Mesodermal cell (in vitro differentiated cells): ENCODE measurements around the gene DLST.

ENCODE experiments used
- H3K27ac ChIP-seq: 2 replicates; pipeline ENCODE4 v1.7.0; 2013; ENCODE audit warnings: mild to moderate bottlenecking, low read depth, low read length, moderate library complexity; ENCODE audit not compliant: severe bottlenecking
- H3K36me3 ChIP-seq: 2 replicates; pipeline ENCODE4 v1.7.1; 2013; ENCODE audit warnings: mild to moderate bottlenecking, low read length, moderate library complexity; ENCODE audit not compliant: control insufficient read depth, insufficient read depth
- H3K4me1 ChIP-seq: one replicate; pipeline ENCODE4 v1.7.1; 2013; ENCODE audit warnings: mild to moderate bottlenecking, low read length; ENCODE audit not compliant: insufficient read depth, control insufficient read depth, poor library complexity, severe bottlenecking
- H3K4me3 ChIP-seq: 2 replicates; pipeline ENCODE4 v1.7.0; 2013; ENCODE audit warnings: low read length, control low read depth, mild to moderate bottlenecking; ENCODE audit not compliant: insufficient read depth, poor library complexity, severe bottlenecking; ENCODE audit errors: extremely low read depth
- H3K9me3 ChIP-seq: 2 replicates; pipeline ENCODE4 v1.7.1; 2013; ENCODE audit warnings: mild to moderate bottlenecking, low read length, moderate library complexity; ENCODE audit not compliant: control insufficient read depth
- WGBS, 2 experiments: methylation state at CpG; one replicate each; pipeline ENCODE4 v1.1.5; 2013; ENCODE audit warnings: missing lambda C conversion rate in 2 of 2; ENCODE audit not compliant: insufficient coverage in 2 of 2; 5-methylcytosine and 5-hydroxymethylcytosine counted together

The DLST gene

GRCh38 chr14:74879427-74880182 lies 2.1 kb upstream of the DLST start:
- Histone ChIP-seq H3K9me3 (no peaks in the 10 kb centered on the region), H3K4me3 (no peak overlapping the region), H3K4me1 (peaks cover 16% of the 10 kb centered on the region), H3K27ac (no peak overlapping the region), H3K36me3 (peaks cover 12% of the 10 kb centered on the region)
- no CpG with 5 or more reads among the region's 3 CpGs for WGBS, 2 experiments

DNA sequence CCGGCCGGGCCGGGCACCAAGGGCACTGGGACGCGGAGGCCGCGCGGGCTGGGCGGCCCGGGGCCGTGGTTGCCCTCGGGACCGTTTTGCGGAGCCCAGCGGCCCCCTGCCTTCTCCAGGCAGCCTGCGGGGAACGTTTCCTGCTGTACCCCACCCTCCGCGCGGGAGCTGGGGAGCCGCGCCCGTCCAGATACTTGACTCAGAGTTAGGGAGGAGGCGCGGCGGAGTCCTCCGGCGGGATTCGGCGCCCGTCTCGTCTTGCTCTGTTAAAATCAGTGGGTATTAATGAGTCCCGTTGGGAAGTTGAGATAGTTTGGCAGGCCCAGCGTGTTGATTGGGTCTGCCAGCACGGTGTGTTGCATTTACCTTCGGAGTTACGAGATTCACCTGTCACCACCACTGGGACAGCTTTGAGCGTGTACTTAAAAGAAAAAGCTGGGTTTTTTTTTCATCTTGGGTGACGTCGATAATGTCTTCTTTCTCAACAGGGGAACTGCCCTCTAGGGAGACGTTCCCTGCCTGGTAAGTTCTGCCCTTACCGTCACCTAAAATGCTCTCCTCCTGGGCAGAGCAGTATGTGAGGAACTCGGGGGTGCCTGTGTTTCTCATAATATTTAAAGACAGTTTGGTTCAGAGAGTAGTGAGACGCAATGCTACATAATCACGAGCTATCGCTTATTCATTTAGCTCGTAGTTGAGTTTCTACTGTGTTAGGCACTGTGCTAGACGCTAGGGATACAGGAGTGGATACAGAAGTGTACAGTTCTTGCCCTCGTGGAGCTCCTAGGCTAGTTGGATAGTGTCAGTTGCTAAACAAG lies 596 bp downstream of the DLST start:
- H3K4me1 ChIP-seq, result peaks cover 30% of the 10 kb centered on the region
- 5% methylated on average over 30 to 40 of the region's 49 CpGs for WGBS, 2 experiments
- H3K27ac ChIP-seq, result peak overlapping the region; percentile 83
- peaks cover 34% of the 10 kb centered on the region for H3K36me3 ChIP-seq
- no peaks in the 10 kb centered on the region for H3K9me3 ChIP-seq
- H3K4me3 ChIP-seq, result peak overlapping the region; percentile 95

- peaks cover 38% of the 10 kb centered on the region for H3K4me1 ChIP-seq
- no peak overlapping the region for H3K27ac ChIP-seq
- 50 to 100% methylated on average over 1 of the region's 3 CpGs for WGBS, 2 experiments
- H3K36me3 ChIP-seq, result peaks cover 66% of the 10 kb centered on the region
- H3K4me3 ChIP-seq, result no peak overlapping the region
- H3K9me3 ChIP-seq, result no peaks in the 10 kb centered on the region
Observed at GRCh38 chr14:74886001-74886400, 4.3 kb downstream of the DLST start.

DNA sequence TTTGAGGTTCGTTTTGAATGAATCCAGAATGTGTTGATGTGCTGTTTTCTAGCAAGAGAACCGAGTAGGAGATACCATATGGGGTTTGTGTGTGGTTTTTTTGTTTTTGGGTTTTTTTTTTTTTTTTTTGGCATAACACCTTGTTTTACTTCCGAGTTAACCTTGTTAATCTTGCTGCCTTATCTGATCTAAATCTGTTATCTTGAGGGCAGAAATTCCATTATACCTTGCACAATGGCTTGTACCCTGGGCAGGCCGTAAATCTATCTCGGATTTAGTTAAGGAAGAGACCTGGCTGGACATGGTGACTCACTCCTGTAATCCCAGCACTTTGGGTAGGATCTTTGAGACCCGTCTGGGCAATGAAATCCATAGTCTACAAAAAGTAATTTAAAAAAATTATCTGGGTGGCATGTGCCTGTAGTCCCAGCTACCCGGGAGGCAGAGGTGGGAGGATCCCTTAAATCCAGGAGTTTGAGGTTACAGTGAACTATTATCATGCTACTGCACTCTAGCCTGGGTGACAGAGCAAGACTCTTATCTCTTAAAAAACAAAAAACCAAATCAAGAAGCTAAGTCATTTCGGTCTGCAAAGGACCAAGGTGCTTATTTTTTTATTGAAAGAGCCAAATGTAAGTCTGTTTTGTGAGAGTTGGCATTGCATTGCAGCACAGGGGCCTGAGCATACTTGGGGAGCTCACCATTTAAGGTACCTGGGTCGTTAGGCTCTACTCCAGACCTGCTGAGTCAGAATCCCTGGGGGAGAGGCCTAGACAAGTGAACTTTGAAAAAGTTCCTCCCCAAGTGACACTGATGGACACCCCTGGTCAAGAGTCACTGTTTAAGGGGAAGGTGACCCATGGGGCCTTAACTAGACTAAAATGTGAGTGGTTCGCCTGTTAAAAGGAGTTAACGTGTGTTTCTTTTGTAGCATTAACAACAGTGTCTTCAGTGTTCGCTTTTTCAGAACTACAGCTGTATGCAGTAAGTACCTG lies 6.7 kb downstream of the DLST start:
- WGBS, 2 experiments, result 91 to 93% methylated on average over 7 of the region's 12 CpGs
- Histone ChIP-seq H3K4me3 (no peak overlapping the region), H3K4me1 (peaks cover 33% of the 10 kb centered on the region), H3K9me3 (no peaks in the 10 kb centered on the region), H3K27ac (no peak overlapping the region), H3K36me3 (peaks cover 90% of the 10 kb centered on the region)

- Histone ChIP-seq H3K4me3 (no peak overlapping the region), H3K27ac (no peak overlapping the region), H3K4me1 (peaks cover 25% of the 10 kb centered on the region), H3K9me3 (no peaks in the 10 kb centered on the region), H3K36me3 (peaks cover 90% of the 10 kb centered on the region)
- 97 to 100% methylated on average over 1 to 6 of the region's 6 CpGs for WGBS, 2 experiments
Observed at GRCh38 chr14:74890262-74890661, 8.5 kb downstream of the DLST start.

DNA sequence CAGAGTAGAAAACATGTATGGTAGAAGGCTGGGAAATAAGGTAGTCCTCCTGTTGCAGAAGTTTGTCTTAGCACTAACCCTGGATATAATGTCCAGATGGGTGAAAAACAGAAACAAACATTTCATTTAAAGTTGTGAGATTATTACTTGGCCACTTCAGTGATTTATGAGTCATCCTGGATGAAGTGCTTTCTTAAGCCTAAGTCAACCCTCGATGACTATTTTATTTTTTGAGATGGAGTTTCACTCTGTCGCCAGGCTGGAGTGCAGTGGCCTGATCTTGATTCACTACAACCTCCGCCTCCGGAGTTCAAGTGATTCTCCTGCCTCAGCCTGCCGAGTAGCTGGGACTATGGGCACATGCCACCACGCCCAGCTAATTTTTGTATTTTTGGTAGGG lies 10.2 kb downstream of the DLST start:
- Histone ChIP-seq H3K36me3 (peaks cover 91% of the 10 kb centered on the region), H3K4me1 (peaks cover 14% of the 10 kb centered on the region), H3K9me3 (no peaks in the 10 kb centered on the region), H3K4me3 (no peak overlapping the region), H3K27ac (no peak overlapping the region)
- 97 to 100% methylated on average over 6 of the region's 6 CpGs for WGBS, 2 experiments

- H3K4me3 ChIP-seq, result no peak overlapping the region
- no peaks in the 10 kb centered on the region for H3K9me3 ChIP-seq
- H3K4me1 ChIP-seq, result peaks cover 9% of the 10 kb centered on the region
- no peak overlapping the region for H3K27ac ChIP-seq
- H3K36me3 ChIP-seq, result peaks cover 99% of the 10 kb centered on the region
- 87 to 100% methylated on average over 4 to 5 of the region's 5 CpGs for WGBS, 2 experiments
Observed at GRCh38 chr14:74892745-74893144, 11.0 kb downstream of the DLST start.

DNA sequence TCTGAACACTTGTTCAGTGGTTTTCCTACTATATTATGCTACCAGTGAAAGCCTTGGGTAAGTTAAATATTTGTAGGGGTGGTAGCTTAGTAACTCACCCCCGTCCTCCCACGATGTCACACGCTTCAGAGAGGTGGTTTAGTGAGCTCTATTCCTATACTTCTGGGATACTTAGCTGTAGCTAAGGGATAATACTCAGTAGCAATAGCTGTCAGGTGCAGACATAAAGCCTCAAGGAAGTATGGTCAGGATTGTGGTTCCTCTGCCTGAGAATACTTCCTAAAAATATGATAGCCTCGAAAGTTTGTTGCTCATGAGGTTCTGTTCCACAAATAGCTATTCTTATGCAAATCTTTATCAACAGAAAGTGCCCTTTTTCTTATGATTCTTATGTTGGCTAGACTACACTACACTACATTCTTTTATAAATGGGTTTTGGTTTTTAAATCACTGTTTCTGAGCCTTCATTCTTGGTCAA lies 11.9 kb downstream of the DLST start:
- WGBS, 2 experiments, result 100% methylated on average over 1 of the region's 4 CpGs
- peaks cover 99% of the 10 kb centered on the region for H3K36me3 ChIP-seq
- peaks cover under 1% of the 10 kb centered on the region for H3K4me1 ChIP-seq
- H3K4me3 ChIP-seq, result no peak overlapping the region
- H3K27ac ChIP-seq, result no peak overlapping the region
- H3K9me3 ChIP-seq, result no peaks in the 10 kb centered on the region

DNA sequence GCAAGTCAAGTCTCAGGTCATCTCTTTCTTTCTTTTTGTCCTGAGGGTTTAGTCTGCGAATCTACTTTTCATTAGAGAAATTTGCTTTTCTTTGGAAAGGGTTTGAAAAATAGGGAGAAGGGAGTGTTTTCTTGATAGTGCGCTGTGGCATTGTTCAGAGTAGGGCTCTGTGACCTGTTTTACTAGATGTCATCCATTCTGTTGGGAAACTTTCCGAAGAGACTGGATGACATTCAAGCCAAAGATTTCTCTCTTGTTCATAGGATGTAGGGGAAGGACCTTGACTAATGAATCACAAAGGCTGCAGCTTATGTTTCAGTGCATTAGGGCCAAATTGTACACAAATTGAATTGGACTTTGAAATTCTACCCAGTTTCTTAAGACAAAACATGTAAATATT lies 14.7 kb downstream of the DLST start:
- Histone ChIP-seq H3K4me3 (no peak overlapping the region), H3K4me1 (no peaks in the 10 kb centered on the region), H3K36me3 (peaks cover 99% of the 10 kb centered on the region), H3K27ac (no peak overlapping the region), H3K9me3 (no peaks in the 10 kb centered on the region)
- 95 to 96% methylated on average over 2 of the region's 3 CpGs for WGBS, 2 experiments

DNA sequence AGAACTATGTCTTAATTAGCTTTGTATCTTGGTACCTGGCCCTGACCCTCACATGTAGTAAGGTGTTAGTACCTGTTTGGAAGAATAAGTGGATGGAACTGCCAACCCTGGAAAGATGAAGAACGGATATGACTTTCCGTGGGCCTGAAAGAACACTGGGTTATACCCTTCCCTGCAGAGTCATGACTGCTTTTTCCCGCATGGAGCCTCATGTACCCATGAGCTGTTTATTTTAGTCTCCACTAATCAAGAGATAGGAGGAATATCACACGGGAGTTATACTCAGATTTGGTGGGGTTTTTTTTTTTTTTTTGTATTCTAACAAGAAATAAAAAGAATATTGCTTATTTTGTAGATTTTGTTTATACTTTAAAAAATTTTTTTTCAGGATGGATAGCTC lies 15.9 kb downstream of the DLST start:
- peaks cover 99% of the 10 kb centered on the region for H3K36me3 ChIP-seq
- H3K4me3 ChIP-seq, result no peak overlapping the region
- H3K4me1 ChIP-seq, result no peaks in the 10 kb centered on the region
- WGBS, 2 experiments, result 93% methylated on average over 3 of the region's 4 CpGs; no CpG with 5 or more reads in 1 of the 2 experiments
- H3K27ac ChIP-seq, result no peak overlapping the region
- no peaks in the 10 kb centered on the region for H3K9me3 ChIP-seq
